HCT116 (cell line): ENCODE measurements around the gene TMEM63B. TPM values are rescaled to one million over a fixed set of nuclear protein-coding genes. Genes with fewer than 3 reads are reported as not detected.

ENCODE experiments used
- ATAC-seq: fragments of 200-7000 bp; cut with Tn5 transposase; 2 replicates; pipeline ENCODE4 v1.9.1; 2020; ENCODE audit warnings: mild to moderate bottlenecking, moderate library complexity
- BruUV-seq: library from RNA; stranded (reverse); fragments of 400-500 nt; replicated peaks from 2 replicates; lab custom pipeline; 2021; lab: Mats Ljungman, UMichigan
- CTCF ChIA-PET: fragments of 300-600 bp; sonication (Branson Sonifier 250); formaldehyde crosslinking; loops from one replicate; lab custom pipeline; 2021; ENCODE audit warnings: antibody characterized with exemption; lab: Charles Lee
- POLR2A ChIA-PET: fragments of 300-600, 350-600 bp; sonication (Branson Sonifier 250); formaldehyde crosslinking; loops from one replicate; lab custom pipeline; 2021; ENCODE audit warnings: antibody characterized with exemption; lab: Charles Lee
- RAD21 ChIA-PET, 2 experiments: fragments of 300-600 bp; sonication (Branson Sonifier 250); formaldehyde crosslinking; loops; one replicate each; lab custom pipeline; 2023; ENCODE audit warnings: low total read pairs in 2 of 2; ENCODE audit not compliant: uncharacterized antibody in 2 of 2, unreplicated experiment in 2 of 2, low non-redundant PET in 1 of 2; lab: Charles Lee
- DNase-seq: peaks from one replicate; pipeline ENCODE4 v3.0.0-alpha.2; 2010; ENCODE audit warnings: low read depth, low spot score
- H2AFZ ChIP-seq: fragments of 200-600 bp; shearing (Covaris generic), sonication (generic); 2 replicates; pipeline ENCODE4 v1.6.1; 2017; ENCODE audit warnings: low read depth, mixed run types, mixed read lengths, antibody characterized with exemption, low read length; ENCODE audit not compliant: poor library complexity, severe bottlenecking
- H3K27ac ChIP-seq: 2 replicates; pipeline ENCODE4 v1.5.1; 2012; ENCODE audit warnings: low read depth, low read length
- H3K27me3 ChIP-seq: fragments of 200-600 bp; sonication (generic); 2 replicates; pipeline ENCODE4 v1.6.1; 2016; ENCODE audit warnings: mixed run types, low read length, mixed read lengths; ENCODE audit not compliant: insufficient read depth
- H3K36me3 ChIP-seq, 2 experiments: fragments of 200-500 bp in 1 of 2; fragments of 200-600 bp in 1 of 2; sonication (Bioruptor generic) in 1 of 2; sonication (generic) in 1 of 2; 2 replicates each; pipeline versions ENCODE4 v1.5.1 to v1.6.1; 2014 to 2016; ENCODE audit warnings: low read length in 2 of 2, inconsistent platforms in 1 of 2, mixed read lengths in 1 of 2, mixed run types in 1 of 2; ENCODE audit not compliant: insufficient read depth in 2 of 2, control insufficient read depth in 1 of 2
- H3K4me1 ChIP-seq, 2 experiments: fragments of 200-600 bp in 1 of 2; sonication (generic) in 1 of 2; 2 replicates each; pipeline versions ENCODE4 v1.5.1 to v1.6.1; 2012 to 2017; ENCODE audit warnings: low read length in 2 of 2, inconsistent platforms in 1 of 2, mild to moderate bottlenecking in 1 of 2, mixed read lengths in 1 of 2, mixed run types in 1 of 2, moderate library complexity in 1 of 2; ENCODE audit not compliant: insufficient read depth in 2 of 2, control insufficient read depth in 1 of 2
- H3K4me2 ChIP-seq: fragments of 200-600 bp; sonication (generic); 2 replicates; pipeline ENCODE4 v1.6.1; 2017; ENCODE audit warnings: mixed run types, low read length, mixed read lengths
- H3K4me3 ChIP-seq, 2 experiments: fragments of 200-600 bp in 1 of 2; sonication (generic) in 1 of 2; replicated peaks in 1 of 2; 2 replicates each; pipeline ENCODE4 v1.5.1; 2011 to 2016; ENCODE audit warnings: low read length in 2 of 2, control low read depth in 1 of 2, low read depth in 1 of 2, mild to moderate bottlenecking in 1 of 2, mixed read lengths in 1 of 2, mixed run types in 1 of 2
- H3K79me2 ChIP-seq: fragments of 200-600 bp; sonication (generic); 2 replicates; pipeline ENCODE4 v1.6.1; 2017; ENCODE audit warnings: mild to moderate bottlenecking, mixed run types, low read length, moderate library complexity, mixed read lengths; ENCODE audit not compliant: insufficient read depth
- H3K9ac ChIP-seq: fragments of 200-600 bp; sonication (generic); 2 replicates; pipeline ENCODE4 v1.6.1; 2016; ENCODE audit warnings: low read length, mixed read lengths
- H3K9me2 ChIP-seq: fragments of 200-600 bp; sonication (generic), shearing (Covaris generic); 2 replicates; pipeline ENCODE4 v1.6.1; 2017; ENCODE audit warnings: mixed run types, mild to moderate bottlenecking, moderate library complexity; ENCODE audit not compliant: insufficient read depth
- H3K9me3 ChIP-seq, 2 experiments: fragments of 200-500 bp in 1 of 2; fragments of 200-600 bp in 1 of 2; sonication (Bioruptor generic) in 1 of 2; sonication (generic) in 1 of 2; 2 replicates each; pipeline ENCODE4 v1.6.1; 2014 to 2017; ENCODE audit warnings: low read length in 2 of 2, mixed read lengths in 2 of 2, inconsistent platforms in 1 of 2, low read depth in 1 of 2, mild to moderate bottlenecking in 1 of 2, mixed run types in 1 of 2, moderate library complexity in 1 of 2; ENCODE audit not compliant: control insufficient read depth in 1 of 2, insufficient read depth in 1 of 2
- H4K20me1 ChIP-seq: fragments of 200-600 bp; sonication (generic), shearing (Covaris generic); 2 replicates; pipeline ENCODE4 v1.6.1; 2017; ENCODE audit warnings: mixed run types, mild to moderate bottlenecking, moderate library complexity; ENCODE audit not compliant: insufficient read depth
- EGR1 ChIP-seq: IDR thresholded peaks from 2 replicates; pipeline ENCODE4 v1.6.1; 2012; ENCODE audit warnings: low read depth
- FOSL1 ChIP-seq: IDR thresholded peaks from 2 replicates; pipeline ENCODE4 v1.6.1; 2012; ENCODE audit warnings: low read depth
- SIN3A ChIP-seq: IDR thresholded peaks from 2 replicates; pipeline ENCODE4 v1.6.1; 2012; ENCODE audit warnings: low read depth
- SP1 ChIP-seq: IDR thresholded peaks from 2 replicates; pipeline ENCODE4 v1.6.1; 2012; ENCODE audit warnings: low read depth
- TCF7L2 ChIP-seq: IDR thresholded peaks from 2 replicates; pipeline ENCODE4 v1.7.0; 2011; ENCODE audit warnings: borderline replicate concordance, inconsistent platforms; ENCODE audit not compliant: insufficient read depth, insufficient read length; ENCODE audit errors: extremely low read depth
- ZNF274 ChIP-seq: fragments of 200-500 bp; sonication (Bioruptor generic); IDR thresholded peaks from 2 replicates; pipeline ENCODE4 v1.6.1; 2014; ENCODE audit warnings: mild to moderate bottlenecking, low read depth, low read length, inconsistent platforms
- intact Hi-C: fragments of 100-400 bp; cut with micrococcal nuclease; formaldehyde crosslinking; loops from 2 replicates; pipeline ENCODE4 v1.10.0; 2022
- total RNA-seq: library from RNA; stranded (reverse); gene quantifications from one replicate; pipeline ENCODE4 v1.2.1, GENCODE V29; 2021; ENCODE audit not compliant: unreplicated experiment
- TF ChIP-seq, protein P1 (sequence below), 3 experiments: fragments of 200-600 bp in 1 of 3; sonication (generic) in 1 of 3; IDR thresholded peaks in 2 of 3; conservative IDR thresholded peaks in 1 of 3; 2 replicates each; pipeline ENCODE4 v1.5.1; 2012 to 2017; ENCODE audit warnings: low read depth in 2 of 3, low read length in 2 of 3, antibody characterized with exemption in 1 of 3, borderline replicate concordance in 1 of 3, control low read depth in 1 of 3, mild to moderate bottlenecking in 1 of 3, mixed read lengths in 1 of 3, mixed run types in 1 of 3, moderate library complexity in 1 of 3; ENCODE audit not compliant: insufficient read depth in 1 of 3
- TF ChIP-seq, protein P2 (sequence below): IDR thresholded peaks from 2 replicates; pipeline ENCODE4 v1.6.1; 2012; ENCODE audit warnings: low read depth

Gene TMEM63B
- total RNA-seq, 1 experiment from 2014 or later, result 58.2 TPM

GRCh38 chr6:44110005-44110676 lies 17.2 kb upstream of the TMEM63B start:
- Histone ChIP-seq H3K4me2 (no peak overlapping the region), H2AFZ (no peak overlapping the region), H3K9ac (no peak overlapping the region), H4K20me1 (no peaks in the 10 kb centered on the region), H3K4me1 (no peaks in the 10 kb centered on the region), H3K4me3 (no peak overlapping the region), H3K79me2 (peaks cover 63% of the 10 kb centered on the region), H3K9me3 (no peaks in the 10 kb centered on the region), H3K27ac (no peak overlapping the region), H3K9me2 (no peaks in the 10 kb centered on the region)
- ChIA-PET CTCF (interaction anchor here (1.1 kb wide), 1 partner anchor 127 kb away, joined by 3 read pairs; no protein-coding TSS in a partner anchor), POLR2A (no interaction called here), RAD21 (interaction anchor here in 1 of 2 experiments (2.3 kb wide), 1 partner anchor 13 kb away, joined by 5 read pairs; no protein-coding TSS in a partner anchor)
- ATAC-seq, result no peak
- no TSS peak for BruUV-seq
- TF ChIP-seq, protein P1, sequence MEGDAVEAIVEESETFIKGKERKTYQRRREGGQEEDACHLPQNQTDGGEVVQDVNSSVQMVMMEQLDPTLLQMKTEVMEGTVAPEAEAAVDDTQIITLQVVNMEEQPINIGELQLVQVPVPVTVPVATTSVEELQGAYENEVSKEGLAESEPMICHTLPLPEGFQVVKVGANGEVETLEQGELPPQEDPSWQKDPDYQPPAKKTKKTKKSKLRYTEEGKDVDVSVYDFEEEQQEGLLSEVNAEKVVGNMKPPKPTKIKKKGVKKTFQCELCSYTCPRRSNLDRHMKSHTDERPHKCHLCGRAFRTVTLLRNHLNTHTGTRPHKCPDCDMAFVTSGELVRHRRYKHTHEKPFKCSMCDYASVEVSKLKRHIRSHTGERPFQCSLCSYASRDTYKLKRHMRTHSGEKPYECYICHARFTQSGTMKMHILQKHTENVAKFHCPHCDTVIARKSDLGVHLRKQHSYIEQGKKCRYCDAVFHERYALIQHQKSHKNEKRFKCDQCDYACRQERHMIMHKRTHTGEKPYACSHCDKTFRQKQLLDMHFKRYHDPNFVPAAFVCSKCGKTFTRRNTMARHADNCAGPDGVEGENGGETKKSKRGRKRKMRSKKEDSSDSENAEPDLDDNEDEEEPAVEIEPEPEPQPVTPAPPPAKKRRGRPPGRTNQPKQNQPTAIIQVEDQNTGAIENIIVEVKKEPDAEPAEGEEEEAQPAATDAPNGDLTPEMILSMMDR (IDR thresholded peaks at IDR 0.05 in 2 of 3, conservative IDR thresholded peaks at IDR 0.05 in 1 of 3; ENCODE audit: borderline replicate concordance in 1 of 3, insufficient read depth in 1 of 3, low read depth in 2 of 3, low read length in 2 of 3), result no peak
- TF ChIP-seq SIN3A, result no peak
- TF ChIP-seq EGR1, result no peak
- no peak for TF ChIP-seq TCF7L2
- TF ChIP-seq ZNF274, result no peak
- no peak for TF ChIP-seq FOSL1
- TF ChIP-seq, protein P2, sequence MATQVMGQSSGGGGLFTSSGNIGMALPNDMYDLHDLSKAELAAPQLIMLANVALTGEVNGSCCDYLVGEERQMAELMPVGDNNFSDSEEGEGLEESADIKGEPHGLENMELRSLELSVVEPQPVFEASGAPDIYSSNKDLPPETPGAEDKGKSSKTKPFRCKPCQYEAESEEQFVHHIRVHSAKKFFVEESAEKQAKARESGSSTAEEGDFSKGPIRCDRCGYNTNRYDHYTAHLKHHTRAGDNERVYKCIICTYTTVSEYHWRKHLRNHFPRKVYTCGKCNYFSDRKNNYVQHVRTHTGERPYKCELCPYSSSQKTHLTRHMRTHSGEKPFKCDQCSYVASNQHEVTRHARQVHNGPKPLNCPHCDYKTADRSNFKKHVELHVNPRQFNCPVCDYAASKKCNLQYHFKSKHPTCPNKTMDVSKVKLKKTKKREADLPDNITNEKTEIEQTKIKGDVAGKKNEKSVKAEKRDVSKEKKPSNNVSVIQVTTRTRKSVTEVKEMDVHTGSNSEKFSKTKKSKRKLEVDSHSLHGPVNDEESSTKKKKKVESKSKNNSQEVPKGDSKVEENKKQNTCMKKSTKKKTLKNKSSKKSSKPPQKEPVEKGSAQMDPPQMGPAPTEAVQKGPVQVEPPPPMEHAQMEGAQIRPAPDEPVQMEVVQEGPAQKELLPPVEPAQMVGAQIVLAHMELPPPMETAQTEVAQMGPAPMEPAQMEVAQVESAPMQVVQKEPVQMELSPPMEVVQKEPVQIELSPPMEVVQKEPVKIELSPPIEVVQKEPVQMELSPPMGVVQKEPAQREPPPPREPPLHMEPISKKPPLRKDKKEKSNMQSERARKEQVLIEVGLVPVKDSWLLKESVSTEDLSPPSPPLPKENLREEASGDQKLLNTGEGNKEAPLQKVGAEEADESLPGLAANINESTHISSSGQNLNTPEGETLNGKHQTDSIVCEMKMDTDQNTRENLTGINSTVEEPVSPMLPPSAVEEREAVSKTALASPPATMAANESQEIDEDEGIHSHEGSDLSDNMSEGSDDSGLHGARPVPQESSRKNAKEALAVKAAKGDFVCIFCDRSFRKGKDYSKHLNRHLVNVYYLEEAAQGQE, result no peak
- no peak for TF ChIP-seq SP1
- TF ChIP-seq, all 23 proteins: peak for 0
- DNase-seq, result no peak
- Histone ChIP-seq H3K36me3 (peaks cover 34 to 57% of the 10 kb centered on the region in 2 experiments), H3K27me3 (no peaks in the 10 kb centered on the region)
- intact Hi-C loops, result no loop called here
